BJ (cell line): ENCODE measurements around the gene TTC33. TPM values are rescaled to one million over a fixed set of nuclear protein-coding genes. Genes with fewer than 3 reads are reported as not detected.
A peak's percentile ranks its signal among the peaks of the same experiment; 100 is the strongest.
"Not testable (repeated sequence)": the region's sequence is repeated elsewhere in the genome, so short reads cannot be mapped to it uniquely, and the experiment has no call there.

ENCODE experiments used
- CTCF ChIA-PET: fragments of 350-600 bp; formaldehyde crosslinking; extraction: SDS; loops from one replicate; lab custom pipeline; 2021; ENCODE audit warnings: antibody characterized with exemption, inconsistent platforms; lab: Yijun Ruan, JAX
- POLR2A ChIA-PET: fragments of 300-600 bp; sonication (Branson Sonifier 250); formaldehyde crosslinking; extraction: SDS; loops from one replicate; lab custom pipeline; 2021; ENCODE audit warnings: antibody characterized with exemption; lab: Charles Lee
- DNase-seq: peaks from one replicate; pipeline ENCODE4 v3.0.0-alpha.2; 2011; ENCODE audit warnings: low read depth
- H3K27me3 ChIP-seq: 2 replicates; pipeline ENCODE4 v1.6.0; 2011; ENCODE audit warnings: low read length; ENCODE audit not compliant: control insufficient read depth, insufficient read depth
- H3K36me3 ChIP-seq: 2 replicates; pipeline ENCODE4 v1.5.1; 2011; ENCODE audit warnings: low read length; ENCODE audit not compliant: control insufficient read depth, insufficient read depth
- H3K4me3 ChIP-seq: 2 replicates; pipeline ENCODE4 v1.5.1; 2011; ENCODE audit warnings: low read depth, mild to moderate bottlenecking, control low read depth, low read length
- CTCF ChIP-seq: IDR thresholded peaks from 2 replicates; pipeline ENCODE4 v1.5.1; 2011; ENCODE audit warnings: low read depth, mild to moderate bottlenecking, control low read depth, inconsistent platforms, low read length, moderate library complexity; ENCODE audit not compliant: insufficient read depth
- polyA plus RNA-seq: library from polyadenylated mRNA; depleted of rRNA; stranded (reverse); fragments of >200 nt; gene quantifications from 2 replicates; pipeline ENCODE4 v1.2.3, GENCODE V29; 2011

TTC33 gene
- polyA plus RNA-seq, 1 experiment = 2.8 TPM

- ChIA-PET POLR2A (no interaction called here), CTCF (no interaction called here)
- no peaks in the 10 kb centered on the region for H3K36me3 ChIP-seq
- DNase-seq = peak; percentile 20
- H3K27me3 ChIP-seq = no peaks in the 10 kb centered on the region
- no peak for TF ChIP-seq CTCF
- H3K4me3 ChIP-seq = no peak overlapping the region
Measured at GRCh38 chr5:40570408-40571129, 185.2 kb downstream of the TTC33 start.

GRCh38 chr5:40569546-40570270 lies 186.1 kb downstream of the TTC33 start:
- DNase-seq = no peak
- Histone ChIP-seq H3K36me3 (no peaks in the 10 kb centered on the region), H3K27me3 (no peaks in the 10 kb centered on the region), H3K4me3 (no peak overlapping the region)
- ChIA-PET CTCF (interaction anchor here (0.7 to 1.0 kb wide), 4 partner anchors 10 to 424 kb away, joined by 3 to 4 read pairs (median 4); no protein-coding TSS in a partner anchor), POLR2A (no interaction called here)
- no peak for TF ChIP-seq CTCF

DNA sequence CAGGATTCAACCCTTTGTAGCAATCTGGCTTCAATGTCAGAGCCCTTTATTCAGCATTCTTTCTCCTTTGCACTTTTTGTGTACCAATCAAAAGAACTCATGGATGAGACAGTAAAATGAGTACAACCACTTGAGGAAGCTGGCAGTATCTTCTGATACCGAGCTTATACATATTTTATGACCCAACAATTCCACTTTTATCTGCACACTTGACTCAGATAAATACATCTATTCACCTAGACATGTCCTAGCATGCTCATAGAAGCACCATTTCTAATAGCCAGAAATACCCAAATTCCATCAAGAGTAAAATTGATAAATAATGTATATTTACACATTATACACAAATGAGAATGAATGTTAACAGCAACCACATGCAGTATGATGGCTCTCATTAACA lies 187.2 kb downstream of the TTC33 start:
- ChIA-PET CTCF (no interaction called here), POLR2A (interaction anchor here (0.7 kb wide), 1 partner anchor 12 kb away, joined by 3 read pairs; no protein-coding TSS in a partner anchor)
- H3K36me3 ChIP-seq = no peaks in the 10 kb centered on the region
- no peaks in the 10 kb centered on the region for H3K27me3 ChIP-seq
- no peak for TF ChIP-seq CTCF
- no peak overlapping the region for H3K4me3 ChIP-seq
- no peak for DNase-seq

GRCh38 chr5:40563173-40563572 lies 192.6 kb downstream of the TTC33 start:
- H3K4me3 ChIP-seq, H3K36me3 ChIP-seq, POLR2A ChIA-PET, H3K27me3 ChIP-seq, CTCF ChIA-PET, DNase-seq: not testable (repeated sequence)

- Histone ChIP-seq H3K27me3 (no peaks in the 10 kb centered on the region), H3K36me3 (no peaks in the 10 kb centered on the region), H3K4me3 (no peak overlapping the region)
- ChIA-PET CTCF (no interaction called here), POLR2A (no interaction called here)
- TF ChIP-seq CTCF = no peak
- no peak for DNase-seq
Measured at GRCh38 chr5:40560474-40561110, 195.2 kb downstream of the TTC33 start.
